Measurements from ENCODE around the gene RPS6KA2. TPM values are rescaled to one million over a fixed set of nuclear protein-coding genes. Genes with fewer than 3 reads are reported as not detected.

Gene RPS6KA2
- total RNA-seq, 4 donors from 2014 or later, result 52.1 to 84.8 (median 58.7) TPM

DNA sequence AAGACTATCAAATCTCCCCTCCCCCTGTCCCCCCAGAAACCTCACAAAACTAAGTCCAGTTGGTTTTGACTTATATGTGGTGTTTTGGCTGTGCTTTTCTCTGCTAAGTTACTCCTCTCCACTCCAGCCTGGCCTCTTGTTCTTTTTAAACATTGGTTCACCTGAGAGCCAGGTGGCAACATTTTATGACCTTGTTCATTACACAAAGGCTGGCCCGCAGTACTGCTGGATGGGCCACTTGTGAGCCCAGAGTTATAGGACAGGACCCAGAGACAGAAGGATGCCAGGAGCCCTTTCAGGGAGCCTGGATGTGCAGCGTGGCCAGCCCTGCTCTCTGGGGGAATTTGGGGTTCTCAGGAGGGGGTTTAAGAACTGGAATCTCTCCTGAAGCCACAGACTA, 130.6 kb downstream of the RPS6KA2 start:
- no peak for ATAC-seq (ENCODE audit: low FRiP score)
- no peak for DNase-seq (ENCODE audit: low spot score)
- TF ChIP-seq, protein P1, sequence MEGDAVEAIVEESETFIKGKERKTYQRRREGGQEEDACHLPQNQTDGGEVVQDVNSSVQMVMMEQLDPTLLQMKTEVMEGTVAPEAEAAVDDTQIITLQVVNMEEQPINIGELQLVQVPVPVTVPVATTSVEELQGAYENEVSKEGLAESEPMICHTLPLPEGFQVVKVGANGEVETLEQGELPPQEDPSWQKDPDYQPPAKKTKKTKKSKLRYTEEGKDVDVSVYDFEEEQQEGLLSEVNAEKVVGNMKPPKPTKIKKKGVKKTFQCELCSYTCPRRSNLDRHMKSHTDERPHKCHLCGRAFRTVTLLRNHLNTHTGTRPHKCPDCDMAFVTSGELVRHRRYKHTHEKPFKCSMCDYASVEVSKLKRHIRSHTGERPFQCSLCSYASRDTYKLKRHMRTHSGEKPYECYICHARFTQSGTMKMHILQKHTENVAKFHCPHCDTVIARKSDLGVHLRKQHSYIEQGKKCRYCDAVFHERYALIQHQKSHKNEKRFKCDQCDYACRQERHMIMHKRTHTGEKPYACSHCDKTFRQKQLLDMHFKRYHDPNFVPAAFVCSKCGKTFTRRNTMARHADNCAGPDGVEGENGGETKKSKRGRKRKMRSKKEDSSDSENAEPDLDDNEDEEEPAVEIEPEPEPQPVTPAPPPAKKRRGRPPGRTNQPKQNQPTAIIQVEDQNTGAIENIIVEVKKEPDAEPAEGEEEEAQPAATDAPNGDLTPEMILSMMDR (IDR thresholded peaks at IDR 0.05), result no peak

DNA sequence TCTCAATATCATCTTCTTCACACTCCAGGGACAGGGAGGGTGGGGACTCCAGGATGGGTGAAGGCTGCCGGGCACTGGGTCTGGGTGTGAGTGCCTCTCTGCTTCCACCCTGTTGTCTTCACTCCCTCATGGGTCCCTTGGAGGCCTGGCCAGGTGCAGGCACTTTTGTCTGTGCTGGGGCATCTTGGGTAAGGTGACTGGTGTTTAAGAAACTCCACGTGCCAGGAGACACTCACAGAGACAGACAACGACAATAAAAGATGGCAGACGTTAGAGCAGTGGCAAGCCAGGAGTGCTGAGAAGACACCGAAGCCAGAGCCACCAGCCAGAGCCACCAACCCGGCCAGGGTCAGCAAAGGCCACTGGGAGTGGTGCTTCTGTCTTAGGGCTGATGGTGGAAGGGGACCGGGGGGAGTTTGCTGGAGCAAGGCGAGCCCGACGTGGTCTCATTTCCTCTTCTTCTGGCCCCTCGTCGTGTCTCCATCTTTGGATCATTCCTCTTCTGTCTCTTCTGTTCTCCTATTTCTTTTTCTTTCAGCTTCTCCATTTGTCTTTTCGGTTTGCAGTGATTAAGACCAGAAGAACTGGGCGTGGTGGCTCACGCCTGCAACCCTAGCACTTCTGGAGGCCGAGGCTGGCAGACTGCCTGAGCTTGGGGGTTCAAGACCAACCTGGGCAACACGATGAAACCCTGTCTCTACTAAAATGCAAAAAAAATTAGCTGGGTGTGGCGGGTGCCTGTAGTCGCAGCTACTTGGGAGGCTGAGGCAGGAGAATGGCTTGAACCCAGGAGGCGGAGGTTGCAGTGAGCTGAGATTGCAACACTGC, 131.3 kb downstream of the RPS6KA2 start:
- DNase-seq (ENCODE audit: low spot score) (no peak), ATAC-seq (ENCODE audit: low FRiP score) (no peak)
- TF ChIP-seq, protein P1 (IDR thresholded peaks at IDR 0.05), result no peak

DNA sequence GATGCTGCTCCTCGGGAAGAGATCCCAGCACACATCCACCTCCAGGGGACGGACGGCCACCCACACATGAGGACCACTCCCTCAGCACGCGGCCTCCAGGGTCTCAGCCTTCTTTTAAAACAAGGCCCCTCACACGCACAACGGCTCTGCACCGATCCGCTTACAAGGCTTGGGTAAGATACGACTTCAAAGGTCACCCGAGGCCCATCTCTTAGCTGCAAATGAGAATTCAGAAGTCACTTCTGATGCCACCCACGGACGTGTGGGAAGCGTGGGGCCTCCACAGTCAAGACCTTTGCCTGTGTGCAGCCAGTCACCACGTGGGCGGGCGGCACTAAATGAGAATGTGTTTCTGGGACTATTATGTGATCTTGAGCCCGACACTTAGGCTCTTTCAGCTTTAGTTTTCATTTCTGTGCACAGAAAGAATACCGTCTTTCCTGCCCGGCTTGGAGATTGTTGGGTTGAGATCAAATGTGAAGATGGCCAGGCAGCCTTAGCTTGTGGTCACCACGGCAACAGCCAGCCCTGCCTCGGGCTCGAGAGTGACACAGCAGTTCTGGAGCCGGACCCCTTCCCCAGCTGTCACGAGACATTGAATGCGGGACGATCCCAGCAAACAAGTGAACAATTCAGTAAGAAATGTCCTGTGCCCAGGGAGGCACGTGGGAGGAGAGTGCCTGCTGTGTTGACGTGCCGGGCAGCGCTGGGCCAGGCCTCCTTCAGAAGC, 132.1 kb downstream of the RPS6KA2 start:
- no peak for ATAC-seq (ENCODE audit: low FRiP score)
- TF ChIP-seq, protein P1 (IDR thresholded peaks at IDR 0.05), result no peak
- DNase-seq (ENCODE audit: low spot score), result no peak

DNA sequence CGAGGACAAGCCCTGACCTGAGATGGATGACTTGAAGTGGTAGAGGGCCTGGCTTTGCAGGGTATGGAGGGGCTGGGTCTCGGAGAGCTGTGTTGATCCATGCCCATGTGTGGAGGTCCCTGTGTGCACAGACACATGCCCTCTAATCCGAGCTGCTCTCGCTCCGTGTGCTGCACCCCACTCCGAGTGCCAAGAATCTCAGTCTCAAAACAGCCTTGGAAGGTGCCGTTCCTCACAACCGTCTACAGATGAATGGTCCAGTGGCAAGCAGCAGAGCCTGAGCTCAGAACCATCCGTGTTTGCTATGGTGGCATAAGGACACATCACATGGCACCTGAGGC, 133.0 kb downstream of the RPS6KA2 start:
- DNase-seq (ENCODE audit: low spot score) (no peak), ATAC-seq (ENCODE audit: low FRiP score) (no peak)
- TF ChIP-seq, protein P1 (IDR thresholded peaks at IDR 0.05), result no peak

DNA sequence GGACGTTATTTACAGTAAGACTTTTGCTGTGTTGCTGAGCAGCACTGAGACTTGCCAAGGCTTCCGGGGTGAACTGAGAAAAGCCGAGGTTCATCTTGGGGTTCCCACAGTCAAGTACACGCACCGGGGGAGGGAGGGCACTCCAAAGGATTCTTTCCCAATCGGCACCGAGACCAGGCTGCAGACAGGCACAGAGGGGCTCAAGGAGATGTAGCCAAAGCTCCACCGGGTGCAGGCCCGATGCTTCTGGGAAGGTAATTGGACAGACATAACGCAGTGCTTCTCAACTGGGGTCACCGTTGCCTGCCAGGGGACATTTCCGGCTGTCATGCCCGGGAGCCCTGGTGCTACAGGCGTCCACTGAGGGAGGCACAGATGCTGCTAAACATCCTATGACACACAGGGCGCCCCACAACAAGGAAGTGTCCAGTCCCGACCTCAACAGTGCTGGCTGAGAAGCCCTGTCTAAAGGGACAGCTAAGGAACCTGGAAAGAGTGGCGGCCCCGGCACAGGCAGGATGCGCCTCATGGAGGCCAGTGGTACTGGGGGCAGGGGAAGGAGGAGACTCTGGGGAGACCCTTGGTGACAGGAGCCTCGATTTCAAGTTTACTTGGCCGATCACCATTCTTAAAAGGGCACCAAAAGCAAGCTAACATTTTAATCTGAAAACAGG, 133.5 kb downstream of the RPS6KA2 start:
- ATAC-seq (ENCODE audit: low FRiP score) (no peak), DNase-seq (ENCODE audit: low spot score) (no peak)
- TF ChIP-seq, protein P1 (IDR thresholded peaks at IDR 0.05), result no peak

DNA sequence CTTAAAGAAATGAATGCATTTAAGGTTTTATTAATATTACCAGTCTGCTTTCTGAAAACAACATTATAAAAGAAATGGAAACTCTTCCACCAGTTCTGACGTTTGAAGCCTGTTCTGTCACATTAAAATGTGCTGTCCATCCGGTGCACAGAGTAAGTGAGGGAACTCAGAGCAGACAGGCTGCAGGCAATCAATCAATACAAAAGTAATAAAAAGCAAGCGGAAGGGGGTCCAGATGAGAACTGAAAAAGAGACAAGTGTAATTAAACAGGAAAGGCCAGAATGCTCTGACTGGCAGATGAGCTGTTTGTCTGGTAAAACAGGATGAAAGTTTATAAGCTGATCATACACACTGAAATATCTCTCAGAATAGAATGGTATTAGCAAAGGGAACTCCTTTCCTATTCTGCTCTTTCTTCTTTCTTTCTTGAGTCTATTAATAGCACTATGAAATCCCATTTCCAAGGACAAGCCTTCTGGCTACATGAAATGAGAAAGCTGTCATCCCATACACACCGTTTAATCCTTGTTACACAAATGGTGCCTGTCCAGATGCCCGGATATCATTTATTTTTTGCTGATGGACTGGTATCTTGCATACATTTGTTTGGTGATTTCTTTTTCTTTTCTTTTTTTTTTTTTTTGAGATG, 134.8 kb downstream of the RPS6KA2 start:
- TF ChIP-seq, protein P1 (IDR thresholded peaks at IDR 0.05), result no peak
- no peak for ATAC-seq (ENCODE audit: low FRiP score)
- DNase-seq (ENCODE audit: low spot score), result no peak

Measured in omental fat pad (tissue), 4 donors.